ENCODE data around the gene GPHA2. TPM values are rescaled to one million over a fixed set of nuclear protein-coding genes. Genes with fewer than 3 reads are reported as not detected.

GPHA2 gene
- total RNA-seq, 4 donors from 2014 or later, result not detected

GRCh38 chr11:64892411-64892831 is 43.3 kb downstream of the GPHA2 start:
- no peak for DNase-seq (ENCODE audit: extremely low spot score)
- H3K9me3 ChIP-seq, result no peaks in the 10 kb centered on the region
- no peak for TF ChIP-seq POLR2AphosphoS5 (IDR thresholded peaks at IDR 0.05)
- H3K4me1 ChIP-seq, result peaks cover 26 to 36% (median 29%) of the 10 kb centered on the region in 4 donors
- peaks cover 4 to 31% (median 26%) of the 10 kb centered on the region in 4 donors for H3K36me3 ChIP-seq
- 72% methylated on average over 9 of the region's 11 CpGs for WGBS
- no peaks in the 10 kb centered on the region for H3K27me3 ChIP-seq
- intact Hi-C loops (cut with DNase I), result loop anchor here (10.0 kb wide), 1 partner anchor 108 kb away; no protein-coding TSS in a partner anchor
- H3K27ac ChIP-seq (replicated peaks in 1 of 4), result no peak overlapping the region
- H3K4me3 ChIP-seq, result no peak overlapping the region

DNA sequence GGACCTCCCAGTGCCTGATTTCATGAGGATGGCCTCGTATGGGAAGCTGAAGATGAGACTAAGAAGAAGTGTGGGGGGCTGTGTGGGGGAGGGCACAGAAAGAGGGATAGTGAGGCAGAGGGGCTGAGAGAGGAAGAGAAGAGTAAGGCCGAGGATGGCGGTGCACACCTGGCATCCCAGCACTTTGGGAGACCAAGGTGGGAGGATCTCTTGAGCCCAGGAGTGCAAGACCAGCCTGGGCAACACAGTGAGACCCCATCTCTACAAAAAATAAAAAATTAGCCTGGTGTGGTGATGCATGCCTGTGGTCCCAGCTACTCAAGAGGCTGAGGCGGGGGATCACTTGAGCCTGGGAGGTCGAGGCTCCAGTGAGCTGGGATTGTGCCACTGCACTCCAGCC is 43.8 kb downstream of the GPHA2 start:
- 83% methylated on average over 5 of the region's 5 CpGs for WGBS
- H3K4me1 ChIP-seq, result peaks cover 30 to 37% (median 34%) of the 10 kb centered on the region in 4 donors
- TF ChIP-seq, protein P1, sequence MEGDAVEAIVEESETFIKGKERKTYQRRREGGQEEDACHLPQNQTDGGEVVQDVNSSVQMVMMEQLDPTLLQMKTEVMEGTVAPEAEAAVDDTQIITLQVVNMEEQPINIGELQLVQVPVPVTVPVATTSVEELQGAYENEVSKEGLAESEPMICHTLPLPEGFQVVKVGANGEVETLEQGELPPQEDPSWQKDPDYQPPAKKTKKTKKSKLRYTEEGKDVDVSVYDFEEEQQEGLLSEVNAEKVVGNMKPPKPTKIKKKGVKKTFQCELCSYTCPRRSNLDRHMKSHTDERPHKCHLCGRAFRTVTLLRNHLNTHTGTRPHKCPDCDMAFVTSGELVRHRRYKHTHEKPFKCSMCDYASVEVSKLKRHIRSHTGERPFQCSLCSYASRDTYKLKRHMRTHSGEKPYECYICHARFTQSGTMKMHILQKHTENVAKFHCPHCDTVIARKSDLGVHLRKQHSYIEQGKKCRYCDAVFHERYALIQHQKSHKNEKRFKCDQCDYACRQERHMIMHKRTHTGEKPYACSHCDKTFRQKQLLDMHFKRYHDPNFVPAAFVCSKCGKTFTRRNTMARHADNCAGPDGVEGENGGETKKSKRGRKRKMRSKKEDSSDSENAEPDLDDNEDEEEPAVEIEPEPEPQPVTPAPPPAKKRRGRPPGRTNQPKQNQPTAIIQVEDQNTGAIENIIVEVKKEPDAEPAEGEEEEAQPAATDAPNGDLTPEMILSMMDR (IDR thresholded peaks at IDR 0.05), result no peak
- TF ChIP-seq EP300 (IDR thresholded peaks at IDR 0.05), result no peak
- TF ChIP-seq POLR2A (IDR thresholded peaks at IDR 0.05; ENCODE audit: low read depth), result no peak
- TF ChIP-seq POLR2AphosphoS5 (IDR thresholded peaks at IDR 0.05), result no peak
- intact Hi-C loops (cut with DNase I), result loop anchor here (10.0 kb wide), 1 partner anchor 107 kb away; no protein-coding TSS in a partner anchor
- DNase-seq (ENCODE audit: extremely low spot score), result no peak
- H3K4me3 ChIP-seq, result no peak overlapping the region
- H3K9me3 ChIP-seq, result no peaks in the 10 kb centered on the region
- no peaks in the 10 kb centered on the region for H3K27me3 ChIP-seq
- no peak overlapping the region for H3K27ac ChIP-seq (replicated peaks in 1 of 4)
- H3K36me3 ChIP-seq, result peaks cover 0 to 25% (median 21%) of the 10 kb centered on the region in 4 donors

GRCh38 chr11:64891215-64891848 is 44.4 kb downstream of the GPHA2 start:
- WGBS, result 90% methylated on average over 25 of the region's 25 CpGs
- no peaks in the 10 kb centered on the region for H3K27me3 ChIP-seq
- no peak overlapping the region for H3K27ac ChIP-seq (replicated peaks in 1 of 4)
- intact Hi-C loops (cut with DNase I), result loop anchor here (10.0 kb wide), 1 partner anchor 107 kb away; no protein-coding TSS in a partner anchor
- no peak for DNase-seq (ENCODE audit: extremely low spot score)
- no peak overlapping the region for H3K4me3 ChIP-seq
- no peaks in the 10 kb centered on the region for H3K9me3 ChIP-seq
- H3K4me1 ChIP-seq, result peaks cover 30 to 37% (median 34%) of the 10 kb centered on the region in 4 donors
- TF ChIP-seq EP300 (IDR thresholded peaks at IDR 0.05) (no peak), POLR2AphosphoS5 (IDR thresholded peaks at IDR 0.05) (no peak), POLR2A (IDR thresholded peaks at IDR 0.05; ENCODE audit: low read depth) (no peak)
- TF ChIP-seq, protein P1 (IDR thresholded peaks at IDR 0.05), result no peak
- H3K36me3 ChIP-seq, result peaks cover 0 to 20% (median 15%) of the 10 kb centered on the region in 4 donors

DNA sequence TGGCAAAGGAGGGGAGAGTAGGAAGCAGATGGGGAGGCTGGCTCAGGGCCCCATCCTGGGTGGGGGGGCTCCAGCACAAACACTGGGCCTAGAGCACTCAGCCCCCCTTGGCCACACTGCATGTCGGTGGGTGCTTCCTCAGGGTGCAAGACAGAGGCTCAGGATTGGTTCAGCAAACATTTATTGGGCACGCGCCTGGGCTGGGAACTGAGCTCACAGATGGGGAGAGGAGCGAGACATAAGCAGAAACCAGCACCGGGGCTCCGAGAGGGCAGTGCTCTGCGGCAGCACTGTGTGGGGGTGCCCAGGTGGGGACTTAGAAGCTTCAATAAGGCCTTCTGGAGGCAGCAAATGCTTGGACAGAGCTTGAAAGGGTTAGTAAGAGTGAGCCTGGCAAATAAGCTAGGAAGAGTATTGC is 45.2 kb downstream of the GPHA2 start:
- H3K27me3 ChIP-seq, result no peaks in the 10 kb centered on the region
- TF ChIP-seq POLR2AphosphoS5 (IDR thresholded peaks at IDR 0.05) (no peak), EP300 (IDR thresholded peaks at IDR 0.05) (no peak), POLR2A (IDR thresholded peaks at IDR 0.05; ENCODE audit: low read depth) (no peak)
- TF ChIP-seq, protein P1 (IDR thresholded peaks at IDR 0.05), result no peak
- no peaks in the 10 kb centered on the region for H3K9me3 ChIP-seq
- WGBS, result 90% methylated on average over 7 of the region's 7 CpGs
- H3K4me1 ChIP-seq, result peaks cover 30 to 37% (median 34%) of the 10 kb centered on the region in 4 donors
- intact Hi-C loops (cut with DNase I), result loop anchor here (10.0 kb wide), 1 partner anchor 106 kb away; no protein-coding TSS in a partner anchor
- no peak overlapping the region for H3K4me3 ChIP-seq
- no peak for DNase-seq (ENCODE audit: extremely low spot score)
- no peak overlapping the region for H3K27ac ChIP-seq (replicated peaks in 1 of 4)
- H3K36me3 ChIP-seq, result peaks cover 0 to 12% (median 9%) of the 10 kb centered on the region in 4 donors

DNA sequence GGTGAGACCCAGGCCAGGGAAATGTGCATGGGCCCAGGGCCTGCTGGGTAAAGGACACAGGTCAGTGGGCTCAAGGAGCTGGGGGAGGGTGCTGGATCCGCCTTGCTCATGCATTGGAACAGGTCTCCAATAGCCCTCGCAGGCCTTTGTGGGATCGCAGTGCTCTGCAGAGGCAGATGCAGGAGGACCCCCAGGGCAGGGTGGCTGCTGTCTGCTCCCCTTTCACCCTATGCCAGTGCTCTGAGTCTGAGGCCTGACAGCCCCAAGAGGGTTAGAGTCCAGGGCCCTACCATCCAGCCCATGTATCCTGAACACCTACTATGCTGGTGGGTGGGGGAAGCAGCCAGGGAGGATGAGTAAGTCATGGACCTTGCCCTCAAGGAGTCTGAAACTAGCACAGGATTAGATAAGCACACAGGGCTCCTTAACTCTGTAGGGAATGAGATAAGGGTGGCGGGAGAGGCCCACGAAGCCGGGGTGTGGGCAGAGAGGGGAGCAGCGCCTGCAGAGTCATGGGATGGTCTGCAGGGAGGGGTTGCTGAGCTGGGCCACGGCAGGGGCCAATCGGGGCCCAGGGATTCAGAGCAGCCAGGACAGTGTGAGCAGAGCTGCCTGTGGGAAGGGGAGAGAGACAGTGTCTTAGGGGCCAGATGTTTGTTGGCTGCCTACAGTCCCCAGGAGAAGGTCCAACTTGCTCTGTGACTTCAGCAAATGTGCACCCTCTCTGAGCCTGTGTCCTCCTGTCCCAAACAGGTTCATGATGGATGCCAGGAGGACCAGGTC is 46.8 kb downstream of the GPHA2 start:
- Histone ChIP-seq H3K4me3 (no peak overlapping the region), H3K4me1 (peaks cover 22 to 32% (median 25%) of the 10 kb centered on the region in 4 donors), H3K36me3 (no peaks in the 10 kb centered on the region), H3K27ac (replicated peaks in 1 of 4) (no peak overlapping the region), H3K27me3 (no peaks in the 10 kb centered on the region), H3K9me3 (no peaks in the 10 kb centered on the region)
- TF ChIP-seq, protein P1 (IDR thresholded peaks at IDR 0.05), result no peak
- TF ChIP-seq POLR2A (IDR thresholded peaks at IDR 0.05; ENCODE audit: low read depth), result no peak
- no peak for TF ChIP-seq EP300 (IDR thresholded peaks at IDR 0.05)
- no peak for TF ChIP-seq POLR2AphosphoS5 (IDR thresholded peaks at IDR 0.05)
- 66% methylated on average over 9 of the region's 9 CpGs for WGBS
- intact Hi-C loops (cut with DNase I), result no loop called here
- no peak for DNase-seq (ENCODE audit: extremely low spot score)

Measured in esophagus muscularis mucosa (tissue), 4 donors.